Measurements from ENCODE around the gene SLCO2A1.
A peak's percentile ranks its signal among the peaks of the same experiment; 100 is the strongest.

SLCO2A1 gene

DNA sequence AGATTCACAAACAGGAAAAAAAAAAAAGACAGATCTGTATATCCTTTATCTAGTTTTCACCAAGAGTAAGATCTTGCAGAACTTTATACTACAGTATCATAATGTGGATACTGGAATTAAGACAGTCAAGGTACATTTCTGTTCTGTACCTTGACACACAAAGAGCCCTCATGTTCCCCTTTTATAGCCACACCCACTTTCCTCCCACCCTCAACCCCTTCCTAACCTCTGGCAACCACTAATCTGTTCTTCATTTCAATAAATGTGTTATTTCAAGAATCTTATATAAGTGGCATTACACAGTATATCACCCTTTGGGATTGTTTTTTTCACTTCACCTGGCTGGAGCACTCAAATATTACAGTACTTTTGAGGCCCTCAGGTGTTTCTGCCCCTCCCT is 130.4 kb downstream of the SLCO2A1 start:
- DNase-seq (ENCODE audit: low read depth, low spot score), result no peak

GRCh38 chr3:133897547-133897946 is 132.2 kb downstream of the SLCO2A1 start:
- DNase-seq (ENCODE audit: low read depth, low spot score), result no peak

GRCh38 chr3:133896002-133896761 is 133.5 kb downstream of the SLCO2A1 start:
- DNase-seq (ENCODE audit: low read depth, low spot score), result peak; percentile 56

DNA sequence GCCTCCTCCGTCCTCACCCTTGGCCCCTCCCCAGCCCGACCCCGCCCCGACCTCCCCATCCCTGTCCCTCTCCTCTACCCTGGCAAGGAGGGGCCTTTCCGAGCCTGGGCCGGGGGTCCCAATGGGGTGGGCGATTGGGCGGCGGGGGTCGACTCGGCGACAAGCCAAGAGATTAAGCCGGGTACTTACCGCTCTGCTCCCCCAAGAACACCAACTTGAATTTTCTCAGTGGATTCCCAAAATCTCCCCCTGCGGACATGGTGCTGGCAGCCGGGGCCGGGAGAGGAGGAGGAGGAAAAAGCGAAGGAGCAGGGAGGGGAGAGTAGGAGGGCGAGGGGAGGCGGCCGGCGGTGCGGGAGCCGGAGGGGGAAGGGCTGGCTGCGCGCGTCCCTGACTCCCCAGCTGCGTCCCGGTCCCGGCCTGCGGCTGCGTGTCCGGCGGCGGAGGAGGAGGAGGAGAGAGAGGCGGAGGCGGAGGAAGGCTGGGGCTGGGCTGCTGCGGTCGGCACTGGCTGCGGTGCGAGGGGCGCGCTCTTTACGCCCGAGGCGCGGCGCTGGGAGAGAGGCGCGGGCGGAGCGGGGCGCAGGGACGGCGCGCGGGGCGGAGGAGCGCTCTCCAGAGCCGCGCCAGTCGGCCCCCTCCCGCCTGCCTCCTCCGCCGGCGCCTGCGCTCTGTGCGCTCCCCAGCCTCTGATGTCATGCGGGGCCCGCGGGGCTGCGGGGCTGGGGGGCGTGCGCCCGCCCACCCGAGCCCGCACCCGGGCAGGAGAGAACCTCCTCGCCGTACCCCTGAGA is 134.3 kb downstream of the SLCO2A1 start, which contains the start of gene RAB6B:
Gene RAB6B, minus strand, starts transcription at position 675 of the 794 bp plus-strand sequence. Its CDS starts 416 bp downstream, at position 259.
- DNase-seq (ENCODE audit: low read depth, low spot score), result peak; percentile 75

GRCh38 chr3:133894353-133895207 is 135.1 kb downstream of the SLCO2A1 start:
- DNase-seq (ENCODE audit: low read depth, low spot score), result peak; percentile 26

- no peak for DNase-seq (ENCODE audit: low read depth, low spot score)
Observed at GRCh38 chr3:133893683-133894352, 135.9 kb downstream of the SLCO2A1 start.

- no peak for DNase-seq (ENCODE audit: low read depth, low spot score)
Observed at GRCh38 chr3:133892541-133893231, 137.0 kb downstream of the SLCO2A1 start.

GRCh38 chr3:133891662-133892378 is 137.9 kb downstream of the SLCO2A1 start:
- peak; percentile 23 for DNase-seq (ENCODE audit: low read depth, low spot score)

DNA sequence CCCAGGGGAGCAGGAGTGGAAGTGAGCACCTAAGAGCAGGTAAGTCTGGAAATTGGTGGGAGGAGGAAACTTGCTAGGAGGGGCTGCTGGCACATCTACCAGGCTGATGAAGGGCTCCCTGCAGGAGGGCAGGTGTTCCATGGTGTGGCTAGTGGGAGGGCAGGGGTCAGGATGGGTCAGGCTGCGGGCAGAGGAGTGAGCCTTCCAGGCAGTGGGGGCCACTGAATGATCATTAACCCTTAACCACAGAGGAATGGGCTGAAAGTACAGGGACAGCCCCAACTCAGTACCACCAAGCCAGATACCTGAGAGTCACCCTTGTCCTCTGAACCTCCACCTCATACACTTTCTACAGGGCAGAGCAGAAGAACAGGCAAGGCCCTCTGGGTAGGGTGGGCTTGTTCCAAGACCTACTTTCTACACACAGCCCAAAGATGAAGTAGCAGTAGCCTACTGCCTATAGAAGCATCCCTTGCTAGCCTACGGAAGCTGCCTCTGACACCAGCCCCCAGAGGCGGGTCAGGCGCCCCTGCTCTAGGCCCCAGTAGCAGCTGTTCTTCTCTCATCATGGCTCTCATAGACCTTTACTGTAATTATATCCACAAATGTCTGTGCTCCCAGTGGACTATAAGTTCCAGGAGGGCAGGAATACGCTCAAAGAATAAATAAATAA is 138.6 kb downstream of the SLCO2A1 start:
- no peak for DNase-seq (ENCODE audit: low read depth, low spot score)

- DNase-seq (ENCODE audit: low read depth, low spot score), result no peak
Observed at GRCh38 chr3:133890037-133890436, 139.7 kb downstream of the SLCO2A1 start.

DNA sequence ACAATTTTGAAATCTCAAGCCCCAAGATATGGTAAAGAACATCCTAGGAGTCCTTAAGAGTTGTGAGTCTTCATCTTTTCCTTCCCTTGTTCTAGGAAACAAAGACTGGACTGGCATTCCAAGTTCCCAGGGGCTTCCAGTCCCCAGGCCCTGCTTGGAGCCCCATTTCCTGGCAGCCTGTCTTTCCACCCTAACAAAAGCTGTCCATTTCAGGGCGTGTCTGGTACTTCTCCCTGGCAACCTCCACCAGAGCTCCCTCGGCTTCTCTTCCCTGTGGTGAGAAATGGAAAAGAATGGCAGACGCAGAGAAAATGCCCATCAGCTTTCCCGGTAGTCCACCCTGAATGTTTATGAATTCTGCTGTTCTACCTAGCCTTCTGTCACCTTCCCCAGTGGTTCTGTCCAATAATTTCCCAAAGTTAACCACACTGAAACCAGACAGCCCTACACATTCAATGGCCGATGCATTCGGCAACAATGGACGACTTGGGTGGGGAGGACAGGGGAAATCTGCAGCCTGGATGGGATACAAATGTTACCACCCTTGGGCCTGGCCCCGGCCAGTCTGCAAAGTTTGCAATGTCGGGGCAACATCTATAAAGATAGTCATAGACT is 140.9 kb downstream of the SLCO2A1 start:
- no peak for DNase-seq (ENCODE audit: low read depth, low spot score)

GRCh38 chr3:133887803-133888703 is 141.7 kb downstream of the SLCO2A1 start:
- no peak for DNase-seq (ENCODE audit: low read depth, low spot score)

GRCh38 chr3:133887074-133887802 is 142.5 kb downstream of the SLCO2A1 start:
- no peak for DNase-seq (ENCODE audit: low read depth, low spot score)

DNA sequence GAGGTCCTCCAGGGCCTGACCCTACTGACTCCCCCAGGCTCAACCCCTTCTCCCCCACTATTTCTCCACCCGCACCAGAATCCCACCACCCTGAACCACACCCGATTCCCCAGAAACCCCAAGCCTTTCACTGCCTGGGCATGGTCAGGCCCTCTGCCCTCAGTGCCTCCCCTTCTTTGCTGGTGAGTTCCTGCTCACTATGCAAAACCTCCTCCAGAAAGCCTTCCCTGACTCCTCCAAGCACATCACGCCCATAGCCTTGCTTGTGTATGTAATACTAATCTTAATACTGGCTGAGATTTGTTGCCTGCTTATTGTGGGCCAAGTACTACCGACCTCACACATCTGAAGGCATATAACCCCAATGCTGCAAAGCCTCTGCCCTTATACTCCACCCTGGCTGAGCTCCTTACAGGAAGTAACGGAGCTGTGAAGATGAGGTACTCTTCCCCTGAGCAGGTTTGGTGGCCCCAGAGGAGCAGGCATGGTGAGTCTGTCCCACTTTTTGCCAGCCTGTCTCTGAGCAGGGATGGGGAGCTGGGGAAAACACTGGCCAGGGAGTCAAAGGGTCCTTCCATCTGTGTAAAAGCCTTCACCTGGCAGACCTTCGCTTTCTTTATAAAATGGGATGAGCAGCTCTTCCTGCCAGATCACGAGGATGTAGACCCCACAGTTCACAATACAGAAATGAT is 143.5 kb downstream of the SLCO2A1 start:
- DNase-seq (ENCODE audit: low read depth, low spot score), result no peak

DNA sequence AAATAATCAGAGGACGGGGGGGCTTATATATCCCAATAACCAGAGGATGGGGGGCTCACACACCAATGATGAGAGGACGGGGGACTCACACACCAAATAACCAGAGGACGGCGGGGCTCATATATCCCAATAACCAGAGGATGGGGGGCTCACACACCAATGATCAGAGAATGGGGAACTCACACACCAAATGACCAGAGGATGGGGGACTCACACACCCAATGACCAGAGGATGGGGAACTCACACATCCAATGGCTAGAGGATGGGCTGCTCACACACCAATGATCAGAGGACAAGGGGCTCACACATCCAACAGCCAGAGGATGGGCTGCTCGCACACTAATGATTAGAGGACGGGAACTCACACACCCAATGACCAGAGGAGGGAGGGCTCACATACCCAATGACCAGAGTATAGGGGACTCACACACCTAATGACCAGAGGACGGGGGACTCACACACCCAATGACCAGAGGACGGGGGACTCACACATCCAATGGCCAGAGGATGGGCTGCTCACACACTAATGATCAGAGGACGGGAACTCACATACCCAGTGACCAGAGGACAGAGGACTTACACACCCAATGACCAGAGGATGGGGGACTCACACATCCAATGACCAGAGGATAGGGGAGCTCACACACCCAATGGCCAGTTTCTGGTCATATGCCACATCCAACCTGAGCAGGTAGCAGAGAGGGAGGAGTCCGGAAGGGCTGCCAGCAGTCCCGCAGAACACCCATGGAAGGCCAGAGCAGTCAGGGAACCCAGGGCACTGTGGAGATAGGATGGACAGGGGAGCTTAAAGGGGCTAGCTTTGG is 144.6 kb downstream of the SLCO2A1 start:
- DNase-seq (ENCODE audit: low read depth, low spot score), result no peak
